Chondrocyte (in vitro differentiated cells): Measurements from ENCODE around the gene STEAP4. TPM values are rescaled to one million over a fixed set of nuclear protein-coding genes. Genes with fewer than 3 reads are reported as not detected.

Experiments used
- DNase-seq: peaks from one replicate; pipeline ENCODE4 v3.0.0; 2021; ENCODE audit warnings: mixed read lengths, low spot score
- H3K27ac Mint-ChIP-seq: one replicate; pipeline ENCODE4 v1.8.0; 2021; ENCODE audit warnings: mild to moderate bottlenecking, moderate library complexity, mixed read lengths; ENCODE audit not compliant: unreplicated experiment
- H3K27me3 Mint-ChIP-seq: 2 replicates; pipeline ENCODE4 v1.8.0; 2021; ENCODE audit warnings: low read depth, mixed read lengths
- H3K36me3 Mint-ChIP-seq: 2 replicates; pipeline ENCODE4 v1.8.0; 2021; ENCODE audit warnings: low read depth, mixed read lengths
- H3K4me1 Mint-ChIP-seq: 2 replicates; pipeline ENCODE4 v1.8.0; 2021; ENCODE audit warnings: low read depth, mild to moderate bottlenecking, mixed read lengths
- H3K4me3 Mint-ChIP-seq: one replicate; pipeline ENCODE4 v1.8.0; 2021; ENCODE audit warnings: mild to moderate bottlenecking, moderate library complexity, mixed read lengths; ENCODE audit not compliant: unreplicated experiment
- H3K9me3 Mint-ChIP-seq: 2 replicates; pipeline ENCODE4 v1.8.0; 2021; ENCODE audit warnings: low read depth, mixed read lengths
- CTCF ChIP-seq: fragments of 200-600 bp; sonication (generic); IDR thresholded peaks from 2 replicates; pipeline ENCODE4 v1.5.0; 2021; ENCODE audit warnings: antibody characterized with exemption, mild to moderate bottlenecking, moderate library complexity
- total RNA-seq: library from RNA; stranded (reverse); gene quantifications from 3 replicates; pipeline ENCODE4 v1.2.1, GENCODE V29; 2021

Gene STEAP4
- total RNA-seq, 1 donor from 2014 or later = not detected

- H3K4me1 Mint-ChIP-seq = no peaks in the 10 kb centered on the region
- H3K4me3 Mint-ChIP-seq = no peak overlapping the region
- no peak overlapping the region for H3K27ac Mint-ChIP-seq
- H3K27me3 Mint-ChIP-seq = peaks cover 8% of the 10 kb centered on the region
- DNase-seq = no peak
- no peaks in the 10 kb centered on the region for H3K36me3 Mint-ChIP-seq
- no peak for TF ChIP-seq CTCF
- no peaks in the 10 kb centered on the region for H3K9me3 Mint-ChIP-seq
Measured at GRCh38 chr7:88322151-88322550, 15.5 kb upstream of the STEAP4 start.

- Mint-ChIP-seq H3K4me3 (no peak overlapping the region), H3K27ac (no peak overlapping the region), H3K4me1 (no peaks in the 10 kb centered on the region), H3K36me3 (no peaks in the 10 kb centered on the region), H3K27me3 (peaks cover 6% of the 10 kb centered on the region), H3K9me3 (no peaks in the 10 kb centered on the region)
- no peak for TF ChIP-seq CTCF
- DNase-seq = no peak
Measured at GRCh38 chr7:88321694-88322093, 15.0 kb upstream of the STEAP4 start.

GRCh38 chr7:88318196-88318595, 11.5 kb upstream of the STEAP4 start:
- Mint-ChIP-seq H3K27me3 (peaks cover 8% of the 10 kb centered on the region), H3K9me3 (no peaks in the 10 kb centered on the region), H3K27ac (no peak overlapping the region), H3K4me1 (peaks cover 4% of the 10 kb centered on the region), H3K36me3 (no peaks in the 10 kb centered on the region), H3K4me3 (no peak overlapping the region)
- DNase-seq = no peak
- no peak for TF ChIP-seq CTCF

GRCh38 chr7:88317422-88317821, 10.7 kb upstream of the STEAP4 start:
- Mint-ChIP-seq H3K27ac (no peak overlapping the region), H3K27me3 (peaks cover 3% of the 10 kb centered on the region), H3K4me3 (no peak overlapping the region), H3K9me3 (no peaks in the 10 kb centered on the region), H3K36me3 (no peaks in the 10 kb centered on the region), H3K4me1 (peaks cover 4% of the 10 kb centered on the region)
- TF ChIP-seq CTCF = no peak
- DNase-seq = no peak

GRCh38 chr7:88316456-88316855, 9.8 kb upstream of the STEAP4 start:
- Mint-ChIP-seq H3K27ac (no peak overlapping the region), H3K36me3 (no peaks in the 10 kb centered on the region), H3K27me3 (peaks cover 3% of the 10 kb centered on the region), H3K9me3 (no peaks in the 10 kb centered on the region), H3K4me1 (peaks cover 12% of the 10 kb centered on the region), H3K4me3 (no peak overlapping the region)
- TF ChIP-seq CTCF = no peak
- DNase-seq = no peak
